ENCODE results near the gene KANSL3.

Gene KANSL3

GRCh38 chr2:96556441-96557330 is 81.4 kb downstream of the KANSL3 start:
- TF ChIP-seq POLR2AphosphoS5 (IDR thresholded peaks at IDR 0.05; ENCODE audit: low read depth, low read length) (no peak), FOXP2 (optimal IDR thresholded peaks at IDR 0.05; ENCODE audit: borderline replicate concordance, extremely low read depth, extremely low read length, insufficient read depth) (no peak), TAF1 (IDR thresholded peaks at IDR 0.05; ENCODE audit: borderline replicate concordance, insufficient read depth, low read length) (no peak)

- TF ChIP-seq TAF1 (IDR thresholded peaks at IDR 0.05; ENCODE audit: borderline replicate concordance, insufficient read depth, low read length) (no peak), FOXP2 (optimal IDR thresholded peaks at IDR 0.05; ENCODE audit: borderline replicate concordance, extremely low read depth, extremely low read length, insufficient read depth) (no peak), REST (IDR thresholded peaks at IDR 0.05; ENCODE audit: insufficient read depth in 1 of 2, low read depth in 2 of 2, low read length in 2 of 2) (no peak), SIN3A (IDR thresholded peaks at IDR 0.05; ENCODE audit: borderline replicate concordance, insufficient read depth, low read length) (no peak), POLR2AphosphoS5 (IDR thresholded peaks at IDR 0.05; ENCODE audit: low read depth, low read length) (no peak)
These were observed 82.9 kb downstream of the KANSL3 start for GRCh38 chr2:96555146-96555610.

GRCh38 chr2:96554293-96555145 is 83.6 kb downstream of the KANSL3 start:
- TF ChIP-seq SIN3A (IDR thresholded peaks at IDR 0.05; ENCODE audit: borderline replicate concordance, insufficient read depth, low read length) (no peak), REST (IDR thresholded peaks at IDR 0.05; ENCODE audit: insufficient read depth in 1 of 2, low read depth in 2 of 2, low read length in 2 of 2) (no peak), POLR2AphosphoS5 (IDR thresholded peaks at IDR 0.05; ENCODE audit: low read depth, low read length) (no peak), TAF1 (IDR thresholded peaks at IDR 0.05; ENCODE audit: borderline replicate concordance, insufficient read depth, low read length) (no peak), FOXP2 (optimal IDR thresholded peaks at IDR 0.05; ENCODE audit: borderline replicate concordance, extremely low read depth, extremely low read length, insufficient read depth) (no peak)

GRCh38 chr2:96553176-96553956 is 84.7 kb downstream of the KANSL3 start:
- TF ChIP-seq REST (IDR thresholded peaks at IDR 0.05; ENCODE audit: insufficient read depth in 1 of 2, low read depth in 2 of 2, low read length in 2 of 2) (no peak), POLR2AphosphoS5 (IDR thresholded peaks at IDR 0.05; ENCODE audit: low read depth, low read length) (no peak), SIN3A (IDR thresholded peaks at IDR 0.05; ENCODE audit: borderline replicate concordance, insufficient read depth, low read length) (no peak), TAF1 (IDR thresholded peaks at IDR 0.05; ENCODE audit: borderline replicate concordance, insufficient read depth, low read length) (no peak), FOXP2 (optimal IDR thresholded peaks at IDR 0.05; ENCODE audit: borderline replicate concordance, extremely low read depth, extremely low read length, insufficient read depth) (no peak)

Measured in PFSK-1 (cell line).